ENCODE results near the gene TTC28.

DNA sequence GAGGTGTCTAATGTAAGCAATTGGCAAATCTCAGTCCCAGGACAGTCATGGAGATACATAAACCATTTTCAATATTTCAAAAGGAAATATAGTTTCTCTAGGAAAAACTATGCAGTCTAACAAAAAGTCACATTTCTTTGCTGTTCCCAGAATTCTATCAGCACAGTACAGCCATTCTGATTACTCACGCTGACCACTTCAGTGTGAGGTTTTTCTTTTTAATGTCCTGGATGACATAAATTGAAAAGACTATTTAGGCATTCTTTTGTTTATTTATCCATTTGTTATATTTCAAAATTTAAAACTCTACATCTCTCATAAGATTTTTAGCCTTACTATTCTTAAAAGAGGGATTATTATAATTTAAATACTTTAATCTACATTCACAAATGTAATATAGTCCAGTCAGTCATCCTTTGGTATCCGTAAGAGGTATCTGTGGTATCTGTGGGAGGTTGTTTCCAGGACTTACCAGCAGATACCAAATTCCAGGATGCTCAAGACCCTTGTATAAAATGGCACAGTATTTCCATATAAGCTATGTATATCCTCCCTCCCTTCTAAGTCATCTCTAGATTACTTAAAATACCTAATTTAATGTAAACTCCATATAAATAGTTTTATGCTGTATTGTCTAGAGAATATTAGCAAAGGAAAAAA, 429.5 kb downstream of the TTC28 start:
- TF ChIP-seq, protein P1, sequence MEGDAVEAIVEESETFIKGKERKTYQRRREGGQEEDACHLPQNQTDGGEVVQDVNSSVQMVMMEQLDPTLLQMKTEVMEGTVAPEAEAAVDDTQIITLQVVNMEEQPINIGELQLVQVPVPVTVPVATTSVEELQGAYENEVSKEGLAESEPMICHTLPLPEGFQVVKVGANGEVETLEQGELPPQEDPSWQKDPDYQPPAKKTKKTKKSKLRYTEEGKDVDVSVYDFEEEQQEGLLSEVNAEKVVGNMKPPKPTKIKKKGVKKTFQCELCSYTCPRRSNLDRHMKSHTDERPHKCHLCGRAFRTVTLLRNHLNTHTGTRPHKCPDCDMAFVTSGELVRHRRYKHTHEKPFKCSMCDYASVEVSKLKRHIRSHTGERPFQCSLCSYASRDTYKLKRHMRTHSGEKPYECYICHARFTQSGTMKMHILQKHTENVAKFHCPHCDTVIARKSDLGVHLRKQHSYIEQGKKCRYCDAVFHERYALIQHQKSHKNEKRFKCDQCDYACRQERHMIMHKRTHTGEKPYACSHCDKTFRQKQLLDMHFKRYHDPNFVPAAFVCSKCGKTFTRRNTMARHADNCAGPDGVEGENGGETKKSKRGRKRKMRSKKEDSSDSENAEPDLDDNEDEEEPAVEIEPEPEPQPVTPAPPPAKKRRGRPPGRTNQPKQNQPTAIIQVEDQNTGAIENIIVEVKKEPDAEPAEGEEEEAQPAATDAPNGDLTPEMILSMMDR (IDR thresholded peaks at IDR 0.05 in 2 of 3, conservative IDR thresholded peaks at IDR 0.05 in 1 of 3; ENCODE audit: borderline replicate concordance in 1 of 3, insufficient read depth in 1 of 3, low read depth in 2 of 3, low read length in 2 of 3) = no peak
- TF ChIP-seq EZH2 (IDR thresholded peaks at IDR 0.05) (no peak), TCF7L2 (IDR thresholded peaks at IDR 0.05; ENCODE audit: borderline replicate concordance, extremely low read depth, insufficient read depth, insufficient read length) (no peak)
- TF ChIP-seq, protein P2, sequence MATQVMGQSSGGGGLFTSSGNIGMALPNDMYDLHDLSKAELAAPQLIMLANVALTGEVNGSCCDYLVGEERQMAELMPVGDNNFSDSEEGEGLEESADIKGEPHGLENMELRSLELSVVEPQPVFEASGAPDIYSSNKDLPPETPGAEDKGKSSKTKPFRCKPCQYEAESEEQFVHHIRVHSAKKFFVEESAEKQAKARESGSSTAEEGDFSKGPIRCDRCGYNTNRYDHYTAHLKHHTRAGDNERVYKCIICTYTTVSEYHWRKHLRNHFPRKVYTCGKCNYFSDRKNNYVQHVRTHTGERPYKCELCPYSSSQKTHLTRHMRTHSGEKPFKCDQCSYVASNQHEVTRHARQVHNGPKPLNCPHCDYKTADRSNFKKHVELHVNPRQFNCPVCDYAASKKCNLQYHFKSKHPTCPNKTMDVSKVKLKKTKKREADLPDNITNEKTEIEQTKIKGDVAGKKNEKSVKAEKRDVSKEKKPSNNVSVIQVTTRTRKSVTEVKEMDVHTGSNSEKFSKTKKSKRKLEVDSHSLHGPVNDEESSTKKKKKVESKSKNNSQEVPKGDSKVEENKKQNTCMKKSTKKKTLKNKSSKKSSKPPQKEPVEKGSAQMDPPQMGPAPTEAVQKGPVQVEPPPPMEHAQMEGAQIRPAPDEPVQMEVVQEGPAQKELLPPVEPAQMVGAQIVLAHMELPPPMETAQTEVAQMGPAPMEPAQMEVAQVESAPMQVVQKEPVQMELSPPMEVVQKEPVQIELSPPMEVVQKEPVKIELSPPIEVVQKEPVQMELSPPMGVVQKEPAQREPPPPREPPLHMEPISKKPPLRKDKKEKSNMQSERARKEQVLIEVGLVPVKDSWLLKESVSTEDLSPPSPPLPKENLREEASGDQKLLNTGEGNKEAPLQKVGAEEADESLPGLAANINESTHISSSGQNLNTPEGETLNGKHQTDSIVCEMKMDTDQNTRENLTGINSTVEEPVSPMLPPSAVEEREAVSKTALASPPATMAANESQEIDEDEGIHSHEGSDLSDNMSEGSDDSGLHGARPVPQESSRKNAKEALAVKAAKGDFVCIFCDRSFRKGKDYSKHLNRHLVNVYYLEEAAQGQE (IDR thresholded peaks at IDR 0.05; ENCODE audit: low read depth) = no peak
